Esophagus squamous epithelium (tissue), 5 donors: ENCODE results near the gene FAM3D. TPM values are rescaled to one million over a fixed set of nuclear protein-coding genes. Genes with fewer than 3 reads are reported as not detected.

Source experiments
- DNase-seq: peaks from one replicate; lab custom pipeline; 2025; lab: John Stamatoyannopoulos, UW
- H3K27ac ChIP-seq, 4 donors: fragments of 200-600 bp; sonication (generic); one replicate each; pipeline ENCODE4 v1.5.1; 2016 to 2019; ENCODE audit warnings: mild to moderate bottlenecking in 1 of 4
- H3K27me3 ChIP-seq, 4 donors: fragments of 200-600 bp; sonication (generic); 1 replicate in 3 of 4; 2 replicates in 1 of 4; pipeline versions ENCODE4 v1.5.1 to v1.6.0; 2017 to 2021; ENCODE audit warnings: antibody characterized with exemption in 1 of 4
- H3K36me3 ChIP-seq, 3 donors: fragments of 200-600 bp; sonication (generic); one replicate each; pipeline ENCODE4 v1.5.1; 2016 to 2019
- H3K4me1 ChIP-seq, 3 donors: fragments of 200-600 bp; sonication (generic); one replicate each; pipeline ENCODE4 v1.5.1; 2017 to 2019
- H3K4me3 ChIP-seq, 4 donors: fragments of 200-600 bp; sonication (generic); 1 replicate in 3 of 4; 2 replicates in 1 of 4; pipeline ENCODE4 v1.5.1; 2016 to 2019; ENCODE audit warnings: mild to moderate bottlenecking in 2 of 4, moderate library complexity in 1 of 4
- H3K9me3 ChIP-seq, 3 donors: fragments of 200-600 bp; sonication (generic); one replicate each; pipeline ENCODE4 v1.5.1; 2016 to 2019
- POLR2A ChIP-seq, 4 donors: fragments of 450-650 bp; IDR thresholded peaks; one replicate each; pipeline ENCODE4 v1.6.1; 2017; ENCODE audit warnings: antibody characterized with exemption in 4 of 4, mild to moderate bottlenecking in 4 of 4, moderate library complexity in 3 of 4
- WGBS, 2 donors: methylation state at CpG; one replicate each; pipeline ENCODE4 v1.1.5; 2018; 5-methylcytosine and 5-hydroxymethylcytosine counted together
- intact Hi-C: fragments of 100-400 bp; cut with DNase I; formaldehyde crosslinking; loops from one replicate; pipeline ENCODE4 v1.15.0; 2022
- total RNA-seq, 4 donors: library from RNA; depleted of rRNA; stranded (reverse); fragments of >200 nt; gene quantifications; one replicate each; pipeline ENCODE4 v1.1.0, GENCODE V29; 2016
- TF ChIP-seq, protein P1 (sequence below), 6 experiments: fragments of 450-650 bp in 4 of 6; fragments of 200-600 bp in 2 of 6; sonication (generic) in 2 of 6; IDR thresholded peaks; one replicate each; pipeline ENCODE4 v1.5.1; 2016 to 2019; ENCODE audit warnings: antibody characterized with exemption in 6 of 6, mild to moderate bottlenecking in 4 of 6, moderate library complexity in 4 of 6
- donor health status: DM: yes; HTN: yes; CAD: no.

Gene FAM3D
- total RNA-seq, 4 donors from 2014 or later: 84.3 to 214 (median 128) TPM

- intact Hi-C loops: no loop called here
- DNase-seq: no peak
- WGBS, 2 donors: 47 to 94% methylated on average over 1 of the region's 1 CpG
- no peak overlapping the region for H3K4me3 ChIP-seq
- H3K36me3 ChIP-seq: no peaks in the 10 kb centered on the region
- H3K4me1 ChIP-seq: no peaks in the 10 kb centered on the region
- H3K9me3 ChIP-seq: peaks cover 0 to 15% (median 6%) of the 10 kb centered on the region in 3 donors
- TF ChIP-seq POLR2A (IDR thresholded peaks at IDR 0.05): no peak
- TF ChIP-seq, protein P1, sequence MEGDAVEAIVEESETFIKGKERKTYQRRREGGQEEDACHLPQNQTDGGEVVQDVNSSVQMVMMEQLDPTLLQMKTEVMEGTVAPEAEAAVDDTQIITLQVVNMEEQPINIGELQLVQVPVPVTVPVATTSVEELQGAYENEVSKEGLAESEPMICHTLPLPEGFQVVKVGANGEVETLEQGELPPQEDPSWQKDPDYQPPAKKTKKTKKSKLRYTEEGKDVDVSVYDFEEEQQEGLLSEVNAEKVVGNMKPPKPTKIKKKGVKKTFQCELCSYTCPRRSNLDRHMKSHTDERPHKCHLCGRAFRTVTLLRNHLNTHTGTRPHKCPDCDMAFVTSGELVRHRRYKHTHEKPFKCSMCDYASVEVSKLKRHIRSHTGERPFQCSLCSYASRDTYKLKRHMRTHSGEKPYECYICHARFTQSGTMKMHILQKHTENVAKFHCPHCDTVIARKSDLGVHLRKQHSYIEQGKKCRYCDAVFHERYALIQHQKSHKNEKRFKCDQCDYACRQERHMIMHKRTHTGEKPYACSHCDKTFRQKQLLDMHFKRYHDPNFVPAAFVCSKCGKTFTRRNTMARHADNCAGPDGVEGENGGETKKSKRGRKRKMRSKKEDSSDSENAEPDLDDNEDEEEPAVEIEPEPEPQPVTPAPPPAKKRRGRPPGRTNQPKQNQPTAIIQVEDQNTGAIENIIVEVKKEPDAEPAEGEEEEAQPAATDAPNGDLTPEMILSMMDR (IDR thresholded peaks at IDR 0.05): no peak
- no peak overlapping the region for H3K27ac ChIP-seq
- H3K27me3 ChIP-seq: no peaks in the 10 kb centered on the region
These were observed 25.4 kb upstream of the FAM3D start for GRCh38 chr3:58691997-58692396.

DNA sequence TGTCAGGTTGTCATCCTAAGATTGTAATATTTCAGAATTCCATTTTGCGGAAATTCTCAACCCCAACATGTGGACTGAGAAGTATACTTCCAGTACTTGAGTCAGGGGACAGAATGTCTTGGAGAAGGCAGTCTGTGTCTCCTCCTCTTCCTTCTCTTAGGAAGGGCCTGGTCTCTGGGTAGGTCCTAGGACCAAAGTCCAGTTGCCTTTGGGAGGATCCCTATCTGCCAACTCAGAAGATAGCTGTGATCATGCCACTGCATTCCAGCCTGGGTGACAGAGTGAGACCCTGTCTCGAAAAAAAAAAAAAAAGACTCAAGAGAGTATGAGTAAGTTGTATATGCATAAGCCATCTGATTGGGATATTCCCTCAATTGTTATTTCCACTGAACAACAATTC lies 23.9 kb upstream of the FAM3D start:
- WGBS, 2 donors: 93 to 100% methylated on average over 1 to 2 of the region's 2 CpGs
- Histone ChIP-seq H3K4me1 (no peaks in the 10 kb centered on the region), H3K27me3 (no peaks in the 10 kb centered on the region), H3K9me3 (peaks cover 0 to 15% (median 6%) of the 10 kb centered on the region in 3 donors), H3K27ac (no peak overlapping the region), H3K36me3 (no peaks in the 10 kb centered on the region), H3K4me3 (no peak overlapping the region)
- intact Hi-C loops: no loop called here
- no peak for DNase-seq
- TF ChIP-seq POLR2A (IDR thresholded peaks at IDR 0.05): no peak
- TF ChIP-seq, protein P1 (IDR thresholded peaks at IDR 0.05): no peak

DNA sequence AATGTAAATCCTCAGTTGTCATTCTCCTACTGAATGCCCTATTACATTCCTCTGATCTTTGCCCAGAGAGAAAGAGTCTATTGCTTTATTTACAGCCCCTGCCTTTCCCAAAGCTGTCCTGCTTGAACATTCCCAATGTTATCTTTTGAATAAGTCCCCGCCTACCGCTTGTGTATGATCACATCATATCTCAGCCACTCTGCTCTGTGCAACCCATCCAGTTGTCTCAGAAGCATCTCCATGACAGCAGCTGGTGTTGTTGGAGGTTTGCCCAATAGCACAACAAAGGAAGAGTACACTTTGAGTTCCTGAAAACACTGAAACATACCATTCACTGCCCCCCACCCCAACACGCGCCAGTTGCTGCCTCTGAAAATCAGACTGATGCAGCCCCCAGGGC lies 22.0 kb upstream of the FAM3D start:
- 78 to 85% methylated on average over 4 of the region's 4 CpGs for WGBS, 2 donors
- no peak overlapping the region for H3K27ac ChIP-seq
- no peaks in the 10 kb centered on the region for H3K36me3 ChIP-seq

GRCh38 chr3:58686847-58687246 lies 20.3 kb upstream of the FAM3D start:
- Histone ChIP-seq H3K27me3 (no peaks in the 10 kb centered on the region), H3K4me1 (no peaks in the 10 kb centered on the region), H3K4me3 (no peak overlapping the region), H3K27ac (no peak overlapping the region), H3K9me3 (peaks cover 0 to 12% (median 5%) of the 10 kb centered on the region in 3 donors), H3K36me3 (no peaks in the 10 kb centered on the region)
- TF ChIP-seq, protein P1 (IDR thresholded peaks at IDR 0.05): no peak
- TF ChIP-seq POLR2A (IDR thresholded peaks at IDR 0.05): no peak
- 84 to 88% methylated on average over 2 to 4 of the region's 4 CpGs for WGBS, 2 donors
- intact Hi-C loops: no loop called here
- no peak for DNase-seq

More for the DNA sequence above, 22.0 kb upstream of the FAM3D start:
- DNase-seq: no peak
- TF ChIP-seq POLR2A (IDR thresholded peaks at IDR 0.05): no peak
- TF ChIP-seq, protein P1 (IDR thresholded peaks at IDR 0.05): no peak
- Histone ChIP-seq H3K4me1 (no peaks in the 10 kb centered on the region), H3K4me3 (no peak overlapping the region), H3K27me3 (no peaks in the 10 kb centered on the region), H3K9me3 (peaks cover 0 to 15% (median 6%) of the 10 kb centered on the region in 3 donors)
- intact Hi-C loops: no loop called here

DNA sequence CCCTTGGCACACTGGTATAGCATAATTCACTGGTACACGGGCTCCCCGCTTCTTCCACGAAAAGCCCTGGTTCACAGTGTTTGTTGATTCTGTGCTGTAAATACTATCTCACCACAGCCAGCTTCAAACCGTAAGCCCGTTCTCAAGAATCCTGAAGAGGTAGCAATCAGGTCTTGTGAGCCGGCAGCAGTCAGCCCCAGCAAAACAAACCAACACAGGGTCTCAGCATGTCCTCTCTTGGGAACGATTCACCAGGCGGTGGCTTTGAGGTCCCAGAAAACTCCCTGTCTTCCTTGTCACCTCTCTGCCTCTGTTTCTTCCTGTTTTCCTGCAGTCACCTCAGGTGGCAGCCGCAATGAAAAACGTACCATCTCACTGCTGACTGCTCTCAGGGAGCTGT lies 19.1 kb upstream of the FAM3D start:
- Histone ChIP-seq H3K4me3 (no peak overlapping the region), H3K4me1 (no peaks in the 10 kb centered on the region), H3K27me3 (no peaks in the 10 kb centered on the region), H3K27ac (no peak overlapping the region), H3K36me3 (no peaks in the 10 kb centered on the region), H3K9me3 (no peaks in the 10 kb centered on the region)
- intact Hi-C loops: no loop called here
- no peak for TF ChIP-seq POLR2A (IDR thresholded peaks at IDR 0.05)
- TF ChIP-seq, protein P1 (IDR thresholded peaks at IDR 0.05): no peak
- 85% methylated on average over 10 of the region's 10 CpGs for WGBS, 2 donors
- no peak for DNase-seq
